H9 (cell line): ENCODE measurements around the gene ZNF674. TPM values are rescaled to one million over a fixed set of nuclear protein-coding genes. Genes with fewer than 3 reads are reported as not detected.

ENCODE experiments used
- DNase-seq: peaks from one replicate; pipeline ENCODE4 v3.0.0-alpha.2; 2017
- H2AFZ ChIP-seq: one replicate; pipeline ENCODE4 v1.6.1; 2013; ENCODE audit warnings: mild to moderate bottlenecking, low read length, control low read depth, moderate library complexity
- H2AK5ac ChIP-seq: 2 replicates; pipeline ENCODE4 v1.6.1; 2013; ENCODE audit warnings: low read length, control low read depth, mixed read lengths; ENCODE audit not compliant: insufficient read length
- H2BK120ac ChIP-seq: one replicate; pipeline ENCODE4 v1.6.1; 2013; ENCODE audit warnings: low read depth, mild to moderate bottlenecking, low read length, control low read depth, inconsistent platforms; ENCODE audit not compliant: poor library complexity, severe bottlenecking
- H2BK12ac ChIP-seq: 2 replicates; pipeline ENCODE4 v1.6.1; 2013; ENCODE audit warnings: low read length, control low read depth, mixed read lengths, low read depth; ENCODE audit not compliant: insufficient read length
- H2BK15ac ChIP-seq: 2 replicates; pipeline ENCODE4 v1.6.1; 2013; ENCODE audit warnings: low read depth, low read length, control low read depth
- H2BK20ac ChIP-seq: one replicate; pipeline ENCODE4 v1.6.1; 2013; ENCODE audit warnings: low read depth, mild to moderate bottlenecking, low read length, control low read depth, inconsistent platforms; ENCODE audit not compliant: poor library complexity, severe bottlenecking
- H2BK5ac ChIP-seq: 2 replicates; pipeline ENCODE4 v1.6.1; 2013; ENCODE audit warnings: low read length, control low read depth, mixed read lengths; ENCODE audit not compliant: insufficient read length
- H3K14ac ChIP-seq: 2 replicates; pipeline ENCODE4 v1.6.1; 2013; ENCODE audit warnings: low read length, control low read depth; ENCODE audit not compliant: insufficient read depth
- H3K18ac ChIP-seq: 2 replicates; pipeline ENCODE4 v1.6.1; 2013; ENCODE audit warnings: low read depth, mild to moderate bottlenecking, mixed read lengths, low read length, control low read depth; ENCODE audit not compliant: insufficient read length
- H3K23ac ChIP-seq: 2 replicates; pipeline ENCODE4 v1.6.1; 2013; ENCODE audit warnings: low read length, control low read depth, mixed read lengths, low read depth; ENCODE audit not compliant: insufficient read length
- H3K23me2 ChIP-seq: 2 replicates; pipeline ENCODE4 v1.6.1; 2013; ENCODE audit warnings: low read depth, mild to moderate bottlenecking, mixed read lengths, low read length, control low read depth; ENCODE audit not compliant: insufficient read length, poor library complexity, severe bottlenecking
- H3K27ac ChIP-seq: 2 replicates; pipeline ENCODE4 v1.5.1; 2013; ENCODE audit warnings: low read length, control low read depth, mixed read lengths, low read depth; ENCODE audit not compliant: insufficient read length
- H3K27me3 ChIP-seq: 2 replicates; pipeline ENCODE4 v1.6.1; 2013; ENCODE audit warnings: low read length, control low read depth, inconsistent platforms; ENCODE audit not compliant: insufficient read depth
- H3K4ac ChIP-seq: 2 replicates; pipeline ENCODE4 v1.6.1; 2013; ENCODE audit warnings: low read depth, mild to moderate bottlenecking, control low read depth, inconsistent platforms, low read length, moderate library complexity
- H3K4me1 ChIP-seq: 2 replicates; pipeline ENCODE4 v1.6.1; 2013; ENCODE audit warnings: low read length, control low read depth, inconsistent platforms; ENCODE audit not compliant: insufficient read depth
- H3K4me2 ChIP-seq: 2 replicates; pipeline ENCODE4 v1.6.1; 2013; ENCODE audit warnings: low read length, control low read depth, mixed read lengths; ENCODE audit not compliant: insufficient read length, insufficient read depth
- H3K56ac ChIP-seq: 2 replicates; pipeline ENCODE4 v1.6.1; 2013; ENCODE audit warnings: low read depth, mild to moderate bottlenecking, mixed read lengths, low read length, control low read depth; ENCODE audit not compliant: insufficient read length
- H3K79me1 ChIP-seq: 2 replicates; pipeline ENCODE4 v1.6.1; 2013; ENCODE audit warnings: low read depth, mild to moderate bottlenecking, moderate library complexity, low read length, control low read depth, inconsistent platforms; ENCODE audit not compliant: insufficient read depth, poor library complexity, severe bottlenecking
- H3K79me2 ChIP-seq: 2 replicates; pipeline ENCODE4 v1.6.1; 2013; ENCODE audit warnings: low read length, control low read depth, inconsistent platforms; ENCODE audit not compliant: insufficient read depth
- H3K9ac ChIP-seq: 2 replicates; pipeline ENCODE4 v1.6.1; 2013; ENCODE audit warnings: low read length, control low read depth, mixed read lengths; ENCODE audit not compliant: insufficient read length; ENCODE audit errors: extremely low read depth
- H3K9me3 ChIP-seq: one replicate; pipeline ENCODE4 v1.6.1; 2013; ENCODE audit warnings: low read depth, low read length, inconsistent platforms; ENCODE audit not compliant: control insufficient read depth
- H3T11ph ChIP-seq: one replicate; pipeline ENCODE4 v1.6.1; 2013; ENCODE audit warnings: mild to moderate bottlenecking, low read length, control low read depth, inconsistent platforms
- H4K20me1 ChIP-seq: one replicate; pipeline ENCODE4 v1.6.1; 2013; ENCODE audit not compliant: control insufficient read depth, insufficient read length, insufficient read depth
- H4K5ac ChIP-seq: 2 replicates; pipeline ENCODE4 v1.6.1; 2013; ENCODE audit warnings: low read depth, mild to moderate bottlenecking, mixed read lengths, low read length, control low read depth; ENCODE audit not compliant: insufficient read length
- H4K8ac ChIP-seq: replicated peaks from 2 replicates; pipeline ENCODE4 v1.6.1; 2013; ENCODE audit warnings: low read length, control low read depth, mixed read lengths, low read depth; ENCODE audit not compliant: insufficient read length
- H4K91ac ChIP-seq: 2 replicates; pipeline ENCODE4 v1.6.1; 2013; ENCODE audit warnings: low read depth, mild to moderate bottlenecking, moderate library complexity, mixed read lengths, low read length, control low read depth; ENCODE audit not compliant: insufficient read length
- H3K27ac Mint-ChIP-seq, 3 experiments: 2 replicates in 2 of 3; 3 replicates in 1 of 3; pipeline ENCODE4 v1.8.0; 2020 to 2021; ENCODE audit warnings: mixed read lengths in 3 of 3, mild to moderate bottlenecking in 1 of 3, moderate library complexity in 1 of 3
- H3K27me3 Mint-ChIP-seq: 2 replicates; pipeline ENCODE4 v1.8.0; 2021; ENCODE audit warnings: low read depth, mild to moderate bottlenecking, moderate library complexity, mixed read lengths
- H3K36me3 Mint-ChIP-seq, 3 experiments: 2 replicates in 2 of 3; 3 replicates in 1 of 3; pipeline ENCODE4 v1.8.0; 2020 to 2021; ENCODE audit warnings: low read depth in 3 of 3, mixed read lengths in 3 of 3; ENCODE audit not compliant: insufficient read depth in 1 of 3
- H3K4me1 Mint-ChIP-seq, 2 experiments: 2 replicates each; pipeline ENCODE4 v1.8.0; 2020; ENCODE audit warnings: mixed read lengths in 2 of 2
- H3K4me3 Mint-ChIP-seq, 2 experiments: 2 replicates in 1 of 2; 3 replicates in 1 of 2; pipeline ENCODE4 v1.8.0; 2020 to 2021; ENCODE audit warnings: mild to moderate bottlenecking in 2 of 2, mixed read lengths in 2 of 2, moderate library complexity in 1 of 2
- H3K9me3 Mint-ChIP-seq, 2 experiments: 2 replicates in 1 of 2; 3 replicates in 1 of 2; pipeline ENCODE4 v1.8.0; 2020; ENCODE audit warnings: mild to moderate bottlenecking in 2 of 2, mixed read lengths in 2 of 2, moderate library complexity in 1 of 2
- CTCF ChIP-seq: fragments of 200-600 bp; sonication (generic); conservative IDR thresholded peaks from 3 replicates; pipeline ENCODE4 v1.8.0; 2021; ENCODE audit warnings: antibody characterized with exemption, mild to moderate bottlenecking
- total RNA-seq: library from RNA; stranded (reverse); gene quantifications from 2 replicates; pipeline ENCODE4 v1.2.1, GENCODE V29; 2021

The ZNF674 gene
- total RNA-seq, 1 experiment from 2014 or later, result 10.1 TPM

GRCh38 chrX:46567388-46567787 is 22.2 kb upstream of the ZNF674 start:
- Mint-ChIP-seq H3K36me3 (peaks cover 0 to 10% (median 8%) of the 10 kb centered on the region in 3 experiments; a peak in 5 of 7 replicates), H3K27me3 (peaks cover 4% of the 10 kb centered on the region; the same call in 1 of the 2 replicates), H3K9me3 (peaks cover 72 to 76% of the 10 kb centered on the region in 2 experiments), H3K4me1 (peaks cover 3% of the 10 kb centered on the region in 2 experiments), H3K27ac (no peak overlapping the region), H3K4me3 (no peak overlapping the region)
- Histone ChIP-seq H3K9me3 (peaks cover 9% of the 10 kb centered on the region), H3K56ac (no peak overlapping the region), H3K14ac (no peak overlapping the region), H4K5ac (no peak overlapping the region), H3K27me3 (no peaks in the 10 kb centered on the region), H3K27ac (no peak overlapping the region), H3K4ac (no peak overlapping the region), H2BK15ac (no peak overlapping the region), H2AFZ (no peak overlapping the region), H3K18ac (no peak overlapping the region), H3K4me2 (no peak overlapping the region), H2BK20ac (no peak overlapping the region), H3K9ac (no peak overlapping the region), H4K91ac (no peak overlapping the region), H2BK5ac (no peak overlapping the region), H3K4me1 (no peaks in the 10 kb centered on the region), H4K20me1 (no peaks in the 10 kb centered on the region), H4K8ac (no peak overlapping the region), H3K23me2 (no peaks in the 10 kb centered on the region), H2BK120ac (no peak overlapping the region), H3K79me1 (no peaks in the 10 kb centered on the region), H2BK12ac (no peak overlapping the region), H3K79me2 (no peaks in the 10 kb centered on the region), H3T11ph (no peak overlapping the region), H2AK5ac (no peak overlapping the region), H3K23ac (no peak overlapping the region)
- no peak for DNase-seq
- no peak for TF ChIP-seq CTCF
